HFF-Myc (cell line): ENCODE results near the gene RFX2.

Experiments used
- DNase-seq: peaks from one replicate; pipeline ENCODE4 v3.0.0-alpha.2; 2011; ENCODE audit warnings: low read depth; ENCODE audit errors: extremely low read depth
- H3K4me3 ChIP-seq: replicated peaks from 2 replicates; pipeline ENCODE4 v1.5.1; 2011; ENCODE audit warnings: low read depth, mild to moderate bottlenecking, control low read depth, low read length
- TF ChIP-seq, protein P1 (sequence below): IDR thresholded peaks from 2 replicates; pipeline ENCODE4 v1.5.1; 2012; ENCODE audit warnings: mild to moderate bottlenecking, low read depth, low read length, control low read depth; ENCODE audit errors: missing control alignments

RFX2 gene

GRCh38 chr19:5976768-5977167 is 133.5 kb downstream of the RFX2 start:
- H3K4me3 ChIP-seq, result peak overlapping the region; percentile 82
- no peak for DNase-seq
- TF ChIP-seq, protein P1, sequence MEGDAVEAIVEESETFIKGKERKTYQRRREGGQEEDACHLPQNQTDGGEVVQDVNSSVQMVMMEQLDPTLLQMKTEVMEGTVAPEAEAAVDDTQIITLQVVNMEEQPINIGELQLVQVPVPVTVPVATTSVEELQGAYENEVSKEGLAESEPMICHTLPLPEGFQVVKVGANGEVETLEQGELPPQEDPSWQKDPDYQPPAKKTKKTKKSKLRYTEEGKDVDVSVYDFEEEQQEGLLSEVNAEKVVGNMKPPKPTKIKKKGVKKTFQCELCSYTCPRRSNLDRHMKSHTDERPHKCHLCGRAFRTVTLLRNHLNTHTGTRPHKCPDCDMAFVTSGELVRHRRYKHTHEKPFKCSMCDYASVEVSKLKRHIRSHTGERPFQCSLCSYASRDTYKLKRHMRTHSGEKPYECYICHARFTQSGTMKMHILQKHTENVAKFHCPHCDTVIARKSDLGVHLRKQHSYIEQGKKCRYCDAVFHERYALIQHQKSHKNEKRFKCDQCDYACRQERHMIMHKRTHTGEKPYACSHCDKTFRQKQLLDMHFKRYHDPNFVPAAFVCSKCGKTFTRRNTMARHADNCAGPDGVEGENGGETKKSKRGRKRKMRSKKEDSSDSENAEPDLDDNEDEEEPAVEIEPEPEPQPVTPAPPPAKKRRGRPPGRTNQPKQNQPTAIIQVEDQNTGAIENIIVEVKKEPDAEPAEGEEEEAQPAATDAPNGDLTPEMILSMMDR, result no peak

DNA sequence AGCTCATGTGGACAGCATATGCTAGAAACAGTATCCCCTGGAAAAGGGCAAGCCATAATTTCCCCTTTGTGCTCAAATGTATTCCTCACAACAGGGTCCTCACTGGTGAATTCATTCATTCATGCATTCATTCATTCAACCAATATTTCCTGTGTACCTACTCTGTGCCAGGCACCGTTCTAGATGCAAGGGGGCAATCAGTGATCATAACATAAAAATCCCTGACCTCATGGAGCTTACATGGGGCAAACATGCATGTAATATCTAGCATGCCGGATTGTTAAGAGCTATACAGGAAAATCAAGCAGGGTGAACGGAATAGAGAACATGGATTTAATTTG is 134.9 kb downstream of the RFX2 start:
- peak overlapping the region; percentile 82 for H3K4me3 ChIP-seq
- TF ChIP-seq, protein P1, result no peak
- DNase-seq, result no peak

DNA sequence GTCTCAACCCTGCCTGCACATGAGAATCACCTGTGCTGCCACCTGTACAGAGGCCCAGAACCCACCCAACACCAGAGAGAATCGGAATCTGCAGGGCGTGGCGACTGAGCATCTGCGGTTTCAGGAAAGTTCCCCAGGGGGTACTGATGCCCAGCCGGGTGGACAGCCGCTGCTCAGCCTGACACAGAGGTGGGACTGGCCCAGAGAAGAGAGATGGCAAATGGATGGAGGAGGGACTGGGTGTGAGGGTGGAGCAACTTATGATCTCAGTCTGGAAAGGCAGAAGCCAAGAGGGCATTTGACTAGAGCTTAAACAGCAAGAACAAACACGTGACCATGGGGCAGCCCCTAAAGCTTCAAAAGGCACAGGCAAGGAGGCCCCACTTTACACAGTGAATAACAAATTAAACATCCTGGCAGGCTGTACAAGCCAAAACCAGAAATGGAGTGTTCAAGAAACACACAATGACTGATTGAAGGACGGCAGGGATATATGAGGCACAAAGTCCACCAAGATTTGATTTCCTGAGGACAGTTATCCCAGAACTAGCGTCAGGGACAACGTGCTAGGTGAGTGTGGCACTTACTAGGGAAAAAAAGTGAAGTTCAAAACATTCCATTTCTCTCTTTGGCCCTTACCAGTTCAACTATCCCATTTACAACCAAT is 135.4 kb downstream of the RFX2 start:
- TF ChIP-seq, protein P1, result no peak
- no peak for DNase-seq
- H3K4me3 ChIP-seq, result no peak overlapping the region

DNA sequence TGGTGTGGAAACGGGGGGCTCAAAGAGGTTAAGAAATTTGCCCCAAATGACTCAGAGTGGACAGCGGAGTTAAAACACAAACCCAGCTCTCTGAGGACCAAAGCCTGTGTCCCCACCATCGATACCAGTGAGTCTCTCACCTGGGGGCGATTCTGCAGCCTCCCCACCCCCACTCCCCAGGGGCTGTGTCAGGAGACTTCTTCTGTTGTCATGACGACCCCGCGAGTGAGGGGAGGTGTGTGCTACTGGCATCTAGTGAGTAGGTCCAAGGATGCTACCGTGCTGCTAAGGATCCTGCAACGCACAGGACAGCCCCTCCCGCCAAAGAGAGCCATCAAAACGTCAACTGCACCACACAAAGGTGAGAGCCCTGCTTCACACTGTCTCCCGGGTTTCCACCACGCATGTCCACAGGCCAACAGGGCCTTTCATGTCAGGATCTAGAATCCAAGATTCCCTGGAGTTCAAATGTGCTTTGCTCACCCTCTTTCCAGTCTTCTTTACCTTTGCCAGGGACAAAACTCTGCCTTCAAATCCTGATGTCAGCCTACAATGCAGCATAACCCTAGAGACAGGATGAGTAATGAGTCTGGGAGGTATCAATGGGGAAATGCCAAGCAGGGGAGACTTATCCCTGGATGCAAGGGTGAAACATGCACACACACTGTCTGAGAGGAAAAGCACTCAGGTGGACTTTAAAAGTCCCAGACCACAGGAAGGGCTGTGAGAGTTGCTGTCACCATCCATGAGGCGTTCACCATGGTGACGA is 136.2 kb downstream of the RFX2 start:
- no peak overlapping the region for H3K4me3 ChIP-seq
- TF ChIP-seq, protein P1, result no peak

GRCh38 chr19:5973376-5973775 is 136.9 kb downstream of the RFX2 start:
- no peak for DNase-seq
- H3K4me3 ChIP-seq, result no peak overlapping the region
- TF ChIP-seq, protein P1, result no peak

More for the DNA sequence above, 136.2 kb downstream of the RFX2 start:
- DNase-seq, result no peak

DNA sequence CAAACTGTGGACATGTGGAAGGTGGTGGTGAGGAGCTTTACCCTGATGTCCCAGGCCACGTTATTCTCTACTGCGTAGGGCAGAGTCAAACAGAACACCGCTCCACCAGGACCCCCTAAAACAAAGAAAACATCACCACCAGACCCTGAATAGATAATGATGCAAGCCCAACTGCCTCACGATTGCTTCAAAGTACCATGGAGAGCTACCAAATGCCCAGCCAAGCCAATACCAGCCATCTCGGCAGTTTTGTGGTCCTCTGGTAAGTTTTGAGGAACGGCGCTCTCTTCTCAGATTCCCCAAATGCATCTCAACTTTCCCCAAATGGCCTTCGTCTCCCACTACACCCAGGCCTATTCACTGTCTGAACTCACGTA is 138.0 kb downstream of the RFX2 start:
- TF ChIP-seq, protein P1, result no peak
- no peak overlapping the region for H3K4me3 ChIP-seq
- DNase-seq, result no peak
